Muscle of arm (tissue), 12 donors: ENCODE results near the gene GABRD. TPM values are rescaled to one million over a fixed set of nuclear protein-coding genes. Genes with fewer than 3 reads are reported as not detected.

Experiments used
- DNase-seq: peaks from one replicate; pipeline ENCODE4 v3.0.0-alpha.2; 2013
- polyA plus RNA-seq, 12 donors: library from polyadenylated mRNA; unstranded; fragments of 120-200 nt; gene quantifications; one replicate each; pipeline ENCODE4 v1.2.1, GENCODE V29; 2013; ENCODE audit not compliant: insufficient read length in 12 of 12

Gene GABRD
- polyA plus RNA-seq, 12 donors = 0.33 to 3.4 (median 0.78) TPM; not detected in 2

- DNase-seq = no peak
These were observed 18.3 kb downstream of the GABRD start for GRCh38 chr1:2037314-2037979.

- no peak for DNase-seq
These were observed 19.1 kb downstream of the GABRD start for GRCh38 chr1:2038229-2038628.

GRCh38 chr1:2039251-2039650 lies 20.1 kb downstream of the GABRD start:
- DNase-seq = no peak

GRCh38 chr1:2041305-2041704 lies 22.2 kb downstream of the GABRD start:
- no peak for DNase-seq

GRCh38 chr1:2041887-2042286 lies 22.7 kb downstream of the GABRD start:
- DNase-seq = no peak

- DNase-seq = no peak
These were observed 24.0 kb downstream of the GABRD start for GRCh38 chr1:2042830-2043773.

GRCh38 chr1:2043886-2044285 lies 24.7 kb downstream of the GABRD start:
- DNase-seq = no peak

GRCh38 chr1:2044510-2045319 lies 25.6 kb downstream of the GABRD start:
- DNase-seq = peak; percentile 67

GRCh38 chr1:2045468-2046173 lies 26.5 kb downstream of the GABRD start:
- peak; percentile 42 for DNase-seq

GRCh38 chr1:2046174-2046917 lies 27.2 kb downstream of the GABRD start:
- DNase-seq = no peak

- DNase-seq = no peak
These were observed 28.0 kb downstream of the GABRD start for GRCh38 chr1:2046953-2047748.

GRCh38 chr1:2047749-2048729 lies 28.9 kb downstream of the GABRD start:
- no peak for DNase-seq

GRCh38 chr1:2049225-2049717 lies 30.1 kb downstream of the GABRD start:
- no peak for DNase-seq

- no peak for DNase-seq
These were observed 30.7 kb downstream of the GABRD start, which contains the start of gene PRKCZ for GRCh38 chr1:2049718-2050431. Gene PRKCZ, plus strand, starts transcription at chr1:2050411. Its CDS starts 220 bp downstream, at chr1:2050631.

GRCh38 chr1:2050461-2050792 lies 31.3 kb downstream of the GABRD start:
- DNase-seq = no peak

GRCh38 chr1:2050793-2051682 lies 31.9 kb downstream of the GABRD start:
- DNase-seq = no peak
